HG03378 (cell line): Measurements from ENCODE around the gene SOX9.

ENCODE experiments used
- ATAC-seq: cut with Tn5 transposase; IDR thresholded peaks from one replicate; pipeline ENCODE4 v1.9.1; 2021; ENCODE audit warnings: mild to moderate bottlenecking, moderate library complexity; ENCODE audit not compliant: unreplicated experiment

The SOX9 gene

DNA sequence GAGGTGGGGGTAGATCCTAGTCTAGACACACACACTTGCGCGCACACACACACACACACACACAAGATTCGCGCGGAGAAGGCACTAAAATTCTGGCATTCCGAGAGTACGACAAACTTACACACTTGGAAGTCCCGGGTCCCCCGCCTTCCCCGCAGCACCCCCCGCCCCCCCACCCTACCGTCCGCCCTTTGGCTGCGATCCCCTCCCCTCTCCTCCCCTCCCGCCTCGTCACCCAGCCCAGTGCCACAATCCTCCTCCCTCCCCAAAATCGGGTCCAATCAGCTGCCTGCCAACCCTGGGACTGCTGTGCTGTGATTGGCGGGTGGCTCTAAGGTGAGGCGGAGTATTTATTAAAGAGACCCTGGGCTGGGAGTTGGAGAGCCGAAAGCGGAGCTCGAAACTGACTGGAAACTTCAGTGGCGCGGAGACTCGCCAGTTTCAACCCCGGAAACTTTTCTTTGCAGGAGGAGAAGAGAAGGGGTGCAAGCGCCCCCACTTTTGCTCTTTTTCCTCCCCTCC is at the start of gene SOX9:
Gene SOX9, plus strand, starts transcription at position 379 of the 522 bp plus-strand sequence. CDS start 372 bp downstream, outside the sequence.
- ATAC-seq, result peak; percentile 87

DNA sequence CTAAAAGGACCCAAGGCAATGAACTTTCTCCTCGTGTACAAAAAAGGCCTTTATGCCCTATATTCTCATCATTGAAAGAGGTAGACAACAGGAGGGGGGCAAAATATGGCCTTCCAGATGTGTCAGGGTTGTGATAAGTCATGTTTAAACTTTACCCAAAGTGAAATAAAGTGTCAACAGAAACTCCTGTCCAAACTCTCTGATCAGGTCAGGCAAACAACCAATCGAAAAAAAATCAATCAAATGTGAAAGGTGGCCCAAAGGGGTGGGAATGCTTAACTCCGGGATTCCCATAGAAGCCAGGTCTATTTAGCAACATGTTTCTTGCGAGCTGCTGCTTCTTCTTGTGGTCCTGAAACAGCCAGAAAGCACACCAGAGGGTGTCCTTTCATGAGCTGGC is 49.5 kb upstream of the SOX9 start:
- no peak for ATAC-seq

DNA sequence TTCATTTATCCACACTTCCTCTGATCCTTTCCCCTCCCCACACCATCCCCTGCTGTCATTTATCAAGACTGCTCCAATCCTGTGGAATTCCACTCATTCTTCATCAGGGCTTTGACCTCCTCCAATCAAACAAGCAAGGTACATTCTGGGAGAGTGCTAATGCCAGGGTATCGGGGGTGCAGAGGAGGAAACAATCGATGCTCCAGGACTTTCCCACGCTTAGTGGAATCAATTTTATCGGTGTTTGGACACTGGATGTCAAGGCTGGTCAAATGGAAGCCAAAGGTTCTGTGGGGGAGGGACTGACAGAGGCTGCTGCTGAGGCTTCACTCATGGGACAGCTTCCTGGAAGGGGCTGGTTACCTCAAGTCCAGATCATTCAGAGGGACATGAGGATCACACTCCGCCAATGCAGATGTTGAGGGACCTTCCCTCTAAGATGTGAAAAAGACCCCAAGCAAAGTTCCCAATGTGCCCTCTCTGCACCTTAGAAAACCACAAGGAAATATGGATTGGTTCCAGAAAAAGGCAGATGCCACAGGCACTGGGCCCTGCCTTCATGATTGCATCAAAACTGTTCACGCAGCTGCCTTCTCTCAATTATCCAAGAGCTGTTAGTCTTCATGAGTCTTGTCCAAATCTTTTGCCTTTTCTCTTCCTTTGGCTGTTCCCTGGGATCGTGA is 44.7 kb upstream of the SOX9 start:
- no peak for ATAC-seq

DNA sequence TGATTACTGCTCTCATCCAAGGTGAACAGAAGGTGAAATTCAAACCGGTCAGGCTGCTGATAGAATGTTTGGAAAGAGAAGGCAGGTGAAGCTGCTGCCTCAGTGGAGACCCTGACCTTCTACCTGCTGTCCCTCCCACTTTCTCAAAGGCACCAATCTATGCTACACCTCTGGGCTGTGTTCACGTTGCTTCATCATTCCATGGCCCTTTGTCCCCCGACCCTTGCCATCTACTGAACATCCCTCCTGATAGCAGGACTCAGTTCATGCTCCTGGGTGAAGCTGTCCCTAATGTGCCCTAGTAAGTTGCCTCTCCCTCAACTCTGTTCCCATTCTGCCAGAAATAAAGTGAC is 44.2 kb upstream of the SOX9 start:
- no peak for ATAC-seq

DNA sequence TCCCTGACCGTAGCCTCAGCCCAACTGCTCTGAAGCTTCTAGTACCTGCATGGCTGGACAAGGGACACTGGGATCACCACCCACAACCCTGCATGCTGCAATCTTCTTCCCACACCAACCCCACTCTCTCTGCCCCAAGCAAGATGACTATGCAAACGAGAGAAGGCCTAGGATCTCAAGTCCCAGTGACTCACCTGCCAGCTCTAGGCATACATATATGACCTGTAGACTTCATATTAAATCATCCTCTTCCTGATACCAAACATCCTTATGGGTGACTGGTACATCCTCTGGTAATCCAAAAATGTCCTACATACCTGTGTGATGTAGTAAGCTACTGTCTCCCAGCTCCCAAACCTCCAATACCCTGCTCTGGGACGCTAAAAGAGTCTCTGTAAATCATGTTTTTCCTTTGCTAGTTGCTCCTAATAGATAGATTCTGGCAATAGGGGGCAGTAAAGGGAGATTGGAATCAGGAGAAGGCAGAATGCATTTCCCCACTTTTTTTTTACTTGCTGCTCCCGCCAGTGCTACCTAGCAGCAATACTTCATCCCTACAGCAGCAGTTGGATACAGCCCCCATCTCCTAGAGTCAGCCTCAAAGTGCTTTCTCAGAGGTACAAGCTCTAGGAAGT is 43.4 kb upstream of the SOX9 start:
- no peak for ATAC-seq

DNA sequence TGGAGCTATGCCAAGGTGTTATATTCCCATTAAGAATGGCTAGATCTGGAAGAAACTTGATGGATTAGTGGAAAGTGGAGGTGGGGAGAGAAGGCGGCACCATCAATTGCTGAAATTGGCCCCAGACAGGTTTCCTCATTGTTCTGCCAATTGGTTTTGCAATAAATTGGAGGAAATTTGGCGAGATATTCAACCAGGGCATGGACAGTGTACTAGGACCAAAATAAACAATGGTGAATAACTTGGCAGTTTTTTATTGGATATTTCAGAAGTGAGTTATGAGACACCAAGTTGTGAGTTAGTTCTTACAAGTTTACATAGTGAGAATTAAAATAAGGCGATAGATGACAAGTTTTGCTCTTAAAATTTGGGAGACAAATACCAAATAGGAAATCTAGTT is 41.1 kb upstream of the SOX9 start:
- ATAC-seq, result no peak

DNA sequence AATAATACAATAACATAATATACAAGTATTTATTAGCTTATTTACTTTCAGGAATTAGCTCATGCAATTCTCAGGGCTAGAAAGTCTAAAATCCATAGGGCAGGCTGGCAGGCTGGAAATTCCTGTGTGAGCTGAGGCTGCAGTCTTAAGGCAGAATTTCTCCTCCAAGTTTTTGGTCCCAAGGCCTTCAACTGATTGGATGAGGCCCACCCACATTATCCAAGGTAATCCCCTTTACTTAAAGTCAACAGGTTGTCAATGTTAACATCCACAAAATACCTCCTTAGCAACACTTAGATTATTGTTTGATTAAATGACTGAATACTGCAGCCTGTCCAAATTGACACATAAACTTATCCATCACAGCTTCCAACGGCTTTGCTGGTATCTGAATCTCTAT is 32.9 kb upstream of the SOX9 start:
- no peak for ATAC-seq

DNA sequence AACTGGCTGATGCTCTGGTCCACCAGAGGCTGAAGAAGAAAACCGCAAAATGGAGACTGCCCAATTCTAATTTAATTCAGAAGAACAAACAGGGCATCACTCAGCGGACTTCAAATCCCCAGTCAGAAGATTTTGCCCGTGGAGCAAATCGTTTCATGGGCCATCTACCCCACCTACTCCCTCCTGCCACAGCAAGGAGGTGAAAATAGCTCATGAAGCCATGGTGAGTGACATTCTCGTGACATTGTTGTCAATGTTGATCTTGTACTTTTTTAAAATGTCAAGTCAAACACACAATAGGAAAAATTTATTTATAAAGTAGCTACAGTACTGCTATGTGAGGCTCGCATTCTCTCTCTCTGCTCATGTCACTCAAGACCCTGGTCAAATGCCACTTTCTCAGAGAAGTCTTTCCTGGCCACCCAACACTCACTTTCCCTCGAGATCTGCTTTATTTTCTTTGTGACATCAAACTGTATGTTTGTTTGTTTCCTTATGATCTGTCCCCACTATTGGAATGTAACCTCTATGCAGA is 31.3 kb upstream of the SOX9 start:
- no peak for ATAC-seq

DNA sequence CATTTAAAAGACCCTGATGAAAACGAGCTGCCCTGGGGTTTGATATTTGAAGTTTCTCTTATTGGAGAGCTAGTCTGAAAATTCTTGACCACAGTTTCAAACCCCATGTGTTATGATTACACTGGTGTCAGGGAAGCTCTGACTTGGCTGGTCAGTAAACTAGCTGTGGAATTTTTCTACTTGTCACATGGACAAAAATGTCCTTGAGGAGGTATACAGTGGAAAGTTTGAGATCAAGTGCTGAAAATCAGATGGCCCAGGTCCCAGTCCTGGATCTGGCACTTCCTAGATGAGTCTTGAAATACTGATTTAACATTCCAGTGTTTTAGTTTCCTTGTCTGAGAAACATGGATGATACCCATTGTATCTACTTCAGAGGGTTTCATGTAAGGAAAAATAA is 30.7 kb upstream of the SOX9 start:
- no peak for ATAC-seq

DNA sequence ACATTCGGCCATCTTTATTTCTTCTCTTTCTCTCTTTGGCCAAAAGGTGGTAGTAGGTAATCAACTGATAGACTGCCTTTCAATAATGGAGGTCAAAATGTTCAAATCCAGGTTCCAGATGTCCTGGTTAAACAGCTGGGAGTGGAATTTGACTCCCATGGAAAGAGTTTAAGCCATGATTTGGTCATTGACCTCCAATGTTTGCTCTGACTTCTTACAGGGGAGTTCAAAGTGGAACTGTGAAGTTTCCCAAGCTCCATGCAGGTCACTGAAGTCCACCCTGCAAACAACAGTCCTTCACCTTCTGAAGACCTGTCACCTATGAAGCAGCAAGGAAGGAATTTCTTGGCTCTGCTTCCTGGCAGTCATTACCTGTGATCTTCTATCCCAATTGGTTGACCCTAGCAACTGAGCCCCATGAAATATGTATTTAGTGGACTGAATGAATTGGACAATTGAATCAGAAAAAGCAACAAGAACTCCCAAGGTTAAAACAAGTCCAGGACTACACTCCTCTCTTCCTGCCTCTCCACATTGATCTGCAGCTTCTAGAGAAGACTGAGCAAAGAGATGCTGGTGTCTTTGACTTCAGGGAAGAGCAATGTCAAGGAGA is 28.0 kb upstream of the SOX9 start:
- no peak for ATAC-seq

DNA sequence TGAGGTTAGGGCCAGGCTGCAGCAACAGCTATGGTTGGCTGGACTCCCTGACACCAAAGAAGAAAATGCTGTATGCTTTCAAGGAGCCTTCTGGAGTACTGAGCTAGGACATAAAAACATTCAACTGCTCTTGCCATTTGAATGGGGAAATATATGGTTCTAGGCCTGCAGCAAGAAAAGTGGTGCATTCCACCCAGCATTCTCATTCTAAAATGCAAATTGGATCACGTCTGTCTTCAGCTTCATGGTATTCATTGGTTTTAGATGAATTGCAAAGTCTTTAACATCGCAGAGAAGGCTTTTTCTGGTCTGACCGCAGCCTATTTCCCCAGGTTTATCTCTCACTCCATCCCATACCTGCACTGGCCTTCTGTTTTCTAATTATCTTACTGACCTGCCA is 27.1 kb upstream of the SOX9 start:
- no peak for ATAC-seq

DNA sequence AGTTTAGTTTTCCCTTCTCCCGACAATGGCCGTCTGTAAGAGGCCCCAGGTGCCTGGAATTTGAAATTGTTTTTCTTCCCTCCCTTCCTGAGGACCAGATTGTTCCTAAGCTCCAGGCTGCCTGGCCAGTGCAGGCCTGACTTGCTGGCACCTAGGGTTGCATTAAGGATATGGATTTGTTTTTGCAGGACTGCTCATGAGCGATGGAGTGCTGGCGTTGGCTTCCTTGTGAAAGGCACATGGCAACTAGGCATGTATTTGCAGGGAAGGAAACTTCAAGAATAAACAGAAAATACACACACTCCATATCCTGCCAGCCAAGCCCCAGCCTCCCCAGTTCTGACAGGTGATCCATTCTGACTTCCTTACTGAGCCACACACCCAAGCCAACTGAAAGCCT is 25.5 kb upstream of the SOX9 start:
- ATAC-seq, result no peak

DNA sequence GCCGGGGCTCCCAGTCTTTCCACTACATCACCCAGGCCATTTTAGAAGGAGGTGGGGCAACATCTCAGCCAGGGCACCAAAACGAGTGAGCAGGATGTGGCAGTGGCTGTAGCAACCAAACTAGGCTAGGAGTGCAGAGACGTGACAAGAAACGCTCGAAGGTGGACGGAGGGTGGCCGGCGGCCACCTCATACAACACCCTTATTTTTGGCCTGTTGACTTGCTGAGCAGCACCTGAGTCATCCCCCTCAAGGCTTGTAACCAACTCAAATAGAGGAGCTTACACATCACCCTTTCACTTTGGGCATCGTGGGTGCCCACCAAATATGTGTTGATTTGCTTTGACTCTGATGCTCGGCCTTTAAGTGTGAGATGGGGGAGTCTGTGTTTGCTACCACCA is 23.7 kb upstream of the SOX9 start:
- ATAC-seq, result no peak

DNA sequence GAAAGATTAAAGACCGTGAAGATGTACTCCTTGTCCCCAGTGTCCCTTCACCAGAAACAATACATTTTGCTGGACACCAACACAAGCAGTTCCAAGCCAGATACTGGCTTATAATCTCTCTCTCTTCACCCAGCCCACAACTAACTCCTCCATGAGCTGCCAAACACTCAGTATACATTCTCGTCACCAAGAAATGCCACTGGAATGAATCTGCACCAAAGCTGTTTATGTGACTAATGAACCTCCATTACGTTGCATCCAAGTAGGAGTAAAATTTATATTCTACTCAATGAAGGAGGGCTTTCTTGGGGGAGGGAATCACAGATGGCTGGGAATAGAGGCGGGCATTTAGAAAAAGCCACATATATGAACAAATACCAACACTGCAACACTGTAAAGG is 20.9 kb upstream of the SOX9 start:
- no peak for ATAC-seq

DNA sequence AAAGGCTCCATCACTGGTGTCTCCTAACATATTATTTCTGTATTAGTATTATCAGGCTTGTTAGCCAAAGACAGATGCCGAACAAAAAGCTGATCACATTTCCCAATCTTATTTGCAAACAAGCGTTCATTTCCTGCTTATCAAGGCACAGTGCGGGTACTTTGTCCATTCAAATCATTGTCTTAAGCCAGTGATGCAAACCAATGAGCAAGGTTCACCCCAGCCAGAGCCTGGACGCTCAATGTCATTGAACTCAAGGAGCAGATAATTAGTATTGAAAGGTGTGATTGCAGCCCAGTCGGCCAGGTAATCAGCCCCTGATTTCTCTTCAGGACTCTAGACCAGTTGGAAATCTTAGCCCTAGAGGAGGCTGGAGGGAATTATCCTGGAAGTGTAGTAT is 20.4 kb upstream of the SOX9 start:
- no peak for ATAC-seq

DNA sequence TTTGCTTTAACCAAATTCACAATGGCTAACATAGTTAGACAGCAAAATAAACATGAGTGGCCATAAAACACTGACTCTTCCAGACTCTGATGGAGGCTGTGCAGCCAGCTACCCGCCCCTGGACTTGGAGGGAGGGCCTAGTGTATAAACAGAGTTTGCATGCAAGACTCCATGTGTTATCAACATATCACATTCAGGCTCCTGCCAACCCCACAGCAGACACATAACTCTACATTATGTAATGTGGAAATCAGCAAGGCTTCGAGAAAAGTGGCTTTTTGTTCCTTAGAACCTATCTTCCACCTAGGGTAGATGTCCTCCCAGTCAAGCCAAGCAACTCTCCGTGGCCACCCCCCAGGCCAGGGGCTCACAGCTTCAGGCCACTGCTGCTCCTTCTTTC is 19.3 kb upstream of the SOX9 start:
- no peak for ATAC-seq

DNA sequence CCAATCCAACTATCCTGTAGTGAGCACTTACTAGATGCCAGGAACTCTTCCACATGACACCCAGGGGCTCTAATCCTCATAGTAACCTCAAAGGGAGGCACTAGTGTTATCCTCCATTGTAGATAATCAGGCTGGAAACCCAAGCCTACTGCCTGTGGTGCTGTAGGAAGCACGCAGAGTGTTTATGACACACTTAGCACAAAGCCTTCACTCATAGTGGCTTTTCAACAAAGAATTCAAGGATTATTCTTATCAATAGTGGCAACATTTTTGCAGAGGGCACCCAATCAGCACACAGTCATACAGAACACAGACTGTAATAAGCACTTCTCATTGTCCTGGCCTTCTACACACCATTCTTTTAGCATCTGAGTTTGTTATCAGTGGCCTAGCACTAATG is 18.5 kb upstream of the SOX9 start:
- ATAC-seq, result no peak

DNA sequence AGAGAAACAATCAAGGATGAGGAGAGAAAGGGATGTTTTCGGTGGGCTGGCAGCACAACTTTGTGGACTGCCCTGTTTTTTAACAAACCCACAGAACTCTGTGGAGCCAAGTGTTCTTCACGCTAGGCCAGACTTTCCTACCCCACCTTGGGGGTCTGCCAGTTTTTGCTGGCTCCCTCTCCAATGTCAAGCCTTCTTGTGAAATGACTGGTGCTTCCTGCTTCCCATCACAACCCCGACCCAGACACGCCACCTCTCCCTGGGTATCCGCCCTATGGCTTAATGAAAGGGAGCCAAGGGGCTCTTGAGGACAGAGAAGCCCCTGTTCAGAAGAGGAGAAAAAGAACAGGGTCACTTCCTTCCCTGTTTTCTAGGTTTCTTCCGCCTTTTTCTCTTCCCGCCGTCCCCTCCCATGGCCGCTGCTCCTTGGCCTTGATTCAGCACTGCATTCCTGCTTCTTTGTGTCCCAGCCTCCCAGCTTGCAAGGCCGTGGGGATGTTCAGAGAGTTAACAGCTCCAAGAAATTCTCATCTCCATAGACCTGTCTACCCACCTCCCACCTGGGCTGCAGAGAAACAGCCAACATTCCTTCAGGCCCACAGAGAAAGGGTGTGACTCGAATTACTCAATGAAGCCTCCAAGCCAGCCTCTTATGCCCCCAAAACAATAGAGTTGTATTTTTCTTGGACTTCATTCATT is 16.5 kb upstream of the SOX9 start:
- no peak for ATAC-seq

DNA sequence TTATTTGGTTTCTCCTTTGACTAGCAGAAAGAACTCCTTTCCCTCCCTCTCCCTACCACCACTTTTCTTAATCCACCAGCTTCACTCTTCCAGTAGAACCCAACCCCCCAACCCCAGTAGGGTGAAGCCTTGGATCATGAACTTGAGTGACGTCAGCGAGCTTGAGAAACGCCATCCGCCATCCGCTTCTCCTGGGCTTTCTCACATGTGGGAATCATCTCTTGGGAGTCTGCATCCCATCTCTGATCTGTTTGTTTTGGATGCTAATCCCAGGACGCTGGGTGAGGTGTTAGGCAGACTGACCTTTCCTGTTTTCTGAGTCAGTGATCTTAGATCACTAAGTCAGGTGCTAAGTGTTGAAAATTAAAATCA is 16.0 kb upstream of the SOX9 start:
- ATAC-seq, result no peak

DNA sequence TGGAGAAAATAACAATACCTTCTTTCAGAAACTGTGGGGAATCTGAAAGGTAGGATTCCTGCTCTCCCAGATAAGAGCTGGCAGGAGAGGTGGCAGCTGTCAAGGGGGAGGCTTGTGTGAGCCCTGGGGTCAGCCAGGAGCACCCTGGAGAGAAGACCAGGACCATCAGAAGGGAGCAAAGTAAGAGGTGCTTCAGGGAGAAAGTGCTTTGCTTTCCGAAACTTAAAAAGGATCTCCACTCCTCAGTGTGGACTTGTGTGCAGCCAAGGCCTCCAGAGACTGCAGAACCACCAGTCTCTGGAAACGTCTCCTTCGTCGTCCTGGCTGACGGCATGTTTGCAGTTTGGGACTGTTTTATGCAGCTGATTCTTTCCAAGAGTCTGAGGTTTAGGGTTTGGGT is 13.7 kb upstream of the SOX9 start:
- no peak for ATAC-seq

DNA sequence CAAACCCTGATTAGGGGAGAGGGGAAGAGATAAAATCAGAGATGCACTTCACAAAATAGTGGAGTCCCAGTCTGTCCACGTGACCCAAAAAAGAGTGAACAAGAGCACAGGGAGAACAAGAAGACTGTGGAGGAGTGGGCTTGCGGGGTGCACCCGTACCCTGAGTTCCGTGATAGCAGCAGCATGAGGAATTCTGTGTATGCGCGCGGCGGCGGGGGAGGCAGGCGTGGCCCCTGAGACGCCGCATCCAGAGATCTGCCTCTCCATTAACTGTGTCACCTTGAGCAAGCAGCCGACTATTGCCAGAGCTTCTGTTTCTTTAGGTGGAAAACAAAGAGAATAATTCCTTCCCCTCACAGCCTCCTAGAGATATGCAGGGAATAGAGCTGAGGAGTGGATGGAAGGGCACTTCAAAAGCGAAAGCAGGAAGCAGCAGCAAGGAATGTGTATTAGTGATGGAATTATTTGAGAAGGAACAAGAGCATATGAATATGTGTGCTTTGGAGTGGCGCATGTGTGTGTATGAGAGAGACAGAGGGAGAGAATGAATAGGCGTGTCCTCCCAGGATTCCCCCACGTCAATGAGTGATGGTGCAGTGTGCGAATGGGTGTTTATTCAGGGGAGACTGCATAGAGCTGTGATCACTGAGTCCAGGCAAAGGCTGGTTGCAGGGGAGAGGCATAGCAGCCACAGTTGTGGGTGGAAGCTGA is 10.4 kb upstream of the SOX9 start:
- no peak for ATAC-seq
